WTC11 (cell line): ENCODE data around the gene ATF5.

Experiments used
- GTF2I ChIP-seq: fragments of 250-450 bp; sonication (Bioruptor Pico); conservative IDR thresholded peaks from 2 replicates; pipeline ENCODE4 v1.4.0; 2021; ENCODE audit warnings: mild to moderate bottlenecking
- PREB ChIP-seq: sonication (generic); formaldehyde crosslinking; IDR thresholded peaks from 2 replicates; pipeline ENCODE4 v1.8.1; 2022; ENCODE audit warnings: mild to moderate bottlenecking, missing genetic modification reagents, moderate library complexity, borderline replicate concordance
- ZNF317 ChIP-seq: sonication (generic); formaldehyde crosslinking; IDR thresholded peaks from 2 replicates; pipeline ENCODE4 v1.8.1; 2023; ENCODE audit warnings: low read depth, mild to moderate bottlenecking, moderate library complexity, missing genetic modification reagents, borderline replicate concordance
- TF ChIP-seq, protein P1 (sequence below): sonication (generic); formaldehyde crosslinking; IDR thresholded peaks from 2 replicates; pipeline ENCODE4 v1.8.1; 2023; ENCODE audit warnings: mild to moderate bottlenecking, missing genetic modification reagents, moderate library complexity
- TF ChIP-seq, protein P2 (sequence below): sonication (generic); formaldehyde crosslinking; IDR thresholded peaks from 2 replicates; pipeline ENCODE4 v1.8.0; 2022; ENCODE audit warnings: mild to moderate bottlenecking, missing genetic modification reagents
- TF ChIP-seq, protein P3 (sequence below): fragments of 200-600 bp; IDR thresholded peaks from 2 replicates; pipeline ENCODE4 v1.8.0; 2022; ENCODE audit warnings: antibody characterized with exemption
- TF ChIP-seq, protein P4 (sequence below): sonication (generic); formaldehyde crosslinking; IDR thresholded peaks from 2 replicates; pipeline ENCODE4 v1.8.0; 2023; ENCODE audit warnings: missing genetic modification reagents

GRCh38 chr19:49953416-49953815 is 24.4 kb downstream of the ATF5 start:
- TF ChIP-seq, protein P1, sequence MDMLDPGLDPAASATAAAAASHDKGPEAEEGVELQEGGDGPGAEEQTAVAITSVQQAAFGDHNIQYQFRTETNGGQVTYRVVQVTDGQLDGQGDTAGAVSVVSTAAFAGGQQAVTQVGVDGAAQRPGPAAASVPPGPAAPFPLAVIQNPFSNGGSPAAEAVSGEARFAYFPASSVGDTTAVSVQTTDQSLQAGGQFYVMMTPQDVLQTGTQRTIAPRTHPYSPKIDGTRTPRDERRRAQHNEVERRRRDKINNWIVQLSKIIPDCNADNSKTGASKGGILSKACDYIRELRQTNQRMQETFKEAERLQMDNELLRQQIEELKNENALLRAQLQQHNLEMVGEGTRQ (CRISPR knock-in tag) = no peak
- TF ChIP-seq, protein P2, sequence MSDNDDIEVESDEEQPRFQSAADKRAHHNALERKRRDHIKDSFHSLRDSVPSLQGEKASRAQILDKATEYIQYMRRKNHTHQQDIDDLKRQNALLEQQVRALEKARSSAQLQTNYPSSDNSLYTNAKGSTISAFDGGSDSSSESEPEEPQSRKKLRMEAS (CRISPR knock-in tag) = no peak
- TF ChIP-seq, protein P3, sequence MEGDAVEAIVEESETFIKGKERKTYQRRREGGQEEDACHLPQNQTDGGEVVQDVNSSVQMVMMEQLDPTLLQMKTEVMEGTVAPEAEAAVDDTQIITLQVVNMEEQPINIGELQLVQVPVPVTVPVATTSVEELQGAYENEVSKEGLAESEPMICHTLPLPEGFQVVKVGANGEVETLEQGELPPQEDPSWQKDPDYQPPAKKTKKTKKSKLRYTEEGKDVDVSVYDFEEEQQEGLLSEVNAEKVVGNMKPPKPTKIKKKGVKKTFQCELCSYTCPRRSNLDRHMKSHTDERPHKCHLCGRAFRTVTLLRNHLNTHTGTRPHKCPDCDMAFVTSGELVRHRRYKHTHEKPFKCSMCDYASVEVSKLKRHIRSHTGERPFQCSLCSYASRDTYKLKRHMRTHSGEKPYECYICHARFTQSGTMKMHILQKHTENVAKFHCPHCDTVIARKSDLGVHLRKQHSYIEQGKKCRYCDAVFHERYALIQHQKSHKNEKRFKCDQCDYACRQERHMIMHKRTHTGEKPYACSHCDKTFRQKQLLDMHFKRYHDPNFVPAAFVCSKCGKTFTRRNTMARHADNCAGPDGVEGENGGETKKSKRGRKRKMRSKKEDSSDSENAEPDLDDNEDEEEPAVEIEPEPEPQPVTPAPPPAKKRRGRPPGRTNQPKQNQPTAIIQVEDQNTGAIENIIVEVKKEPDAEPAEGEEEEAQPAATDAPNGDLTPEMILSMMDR = no peak
- TF ChIP-seq, protein P4, sequence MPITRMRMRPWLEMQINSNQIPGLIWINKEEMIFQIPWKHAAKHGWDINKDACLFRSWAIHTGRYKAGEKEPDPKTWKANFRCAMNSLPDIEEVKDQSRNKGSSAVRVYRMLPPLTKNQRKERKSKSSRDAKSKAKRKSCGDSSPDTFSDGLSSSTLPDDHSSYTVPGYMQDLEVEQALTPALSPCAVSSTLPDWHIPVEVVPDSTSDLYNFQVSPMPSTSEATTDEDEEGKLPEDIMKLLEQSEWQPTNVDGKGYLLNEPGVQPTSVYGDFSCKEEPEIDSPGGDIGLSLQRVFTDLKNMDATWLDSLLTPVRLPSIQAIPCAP (CRISPR knock-in tag) = no peak
- TF ChIP-seq PREB (CRISPR knock-in tag) (no peak), GTF2I (CRISPR knock-in tag) (no peak), ZNF317 (CRISPR knock-in tag) (no peak)
